GM12801 (cell line): ENCODE measurements around the gene CLIC2.

ENCODE experiments used
- CTCF ChIP-seq: IDR thresholded peaks from one replicate; pipeline ENCODE4 v1.5.1; 2011; ENCODE audit warnings: control low read depth; ENCODE audit not compliant: insufficient read length; ENCODE audit errors: extremely low read depth

The CLIC2 gene

DNA sequence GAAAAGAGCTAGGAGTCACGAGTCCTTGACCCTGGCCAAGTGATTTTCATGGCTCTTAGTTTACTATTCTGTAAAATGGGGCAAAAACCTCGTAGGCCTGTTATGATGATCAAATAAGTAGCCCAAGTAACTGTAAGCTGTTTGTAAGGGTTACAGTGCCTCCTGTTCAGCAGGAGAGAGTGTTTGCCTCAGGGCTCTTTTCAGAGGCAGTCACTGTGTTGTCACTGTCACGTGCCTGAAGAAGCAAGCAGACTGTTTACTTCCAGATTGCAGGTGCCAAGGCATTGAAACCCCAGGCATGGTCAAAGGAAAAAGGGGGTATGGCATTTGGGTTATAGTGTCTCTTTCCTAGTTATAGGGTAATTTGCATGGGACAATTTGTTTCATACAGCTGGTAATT is 74.7 kb downstream of the CLIC2 start:
- TF ChIP-seq CTCF, result no peak

GRCh38 chrX:155251391-155251790 is 83.0 kb downstream of the CLIC2 start:
- TF ChIP-seq CTCF, result no peak

DNA sequence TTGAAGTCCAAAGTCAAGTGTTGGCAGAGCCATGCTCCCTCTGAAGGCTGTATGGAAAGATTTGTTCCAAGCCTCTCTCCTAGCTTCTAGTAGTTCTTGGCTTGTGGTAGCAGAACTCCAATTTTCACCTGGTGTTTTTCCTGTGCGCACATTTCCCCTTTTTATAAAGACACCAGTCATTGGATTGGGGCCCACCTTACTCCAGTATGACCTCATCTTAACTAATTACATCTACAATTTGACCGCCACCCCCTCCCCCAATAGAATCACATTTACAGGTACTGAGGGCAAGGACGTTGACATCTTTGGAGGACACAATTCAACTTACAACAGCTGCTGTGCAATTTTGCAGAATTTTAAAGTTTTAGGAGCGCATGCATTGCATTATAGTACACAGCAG is 86.9 kb downstream of the CLIC2 start:
- no peak for TF ChIP-seq CTCF

DNA sequence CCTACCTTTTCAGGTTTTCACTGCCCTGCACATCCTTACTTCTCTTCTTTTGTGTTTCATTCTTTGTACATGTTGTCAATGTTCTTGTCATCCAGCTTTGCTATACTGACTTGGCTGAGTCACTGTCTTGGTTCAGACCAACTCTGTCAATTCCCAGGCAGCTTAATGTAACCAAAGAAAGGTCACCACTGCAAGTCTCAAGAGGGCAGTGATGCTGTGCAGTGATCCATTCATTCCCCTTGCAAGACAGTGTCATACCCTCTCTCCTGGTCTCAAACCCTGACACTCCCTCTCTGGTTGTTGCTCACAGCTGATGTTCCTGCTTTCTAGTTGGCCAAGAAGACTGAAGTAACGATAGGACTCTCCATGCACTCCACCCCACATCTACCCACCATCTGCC is 87.7 kb downstream of the CLIC2 start:
- no peak for TF ChIP-seq CTCF

DNA sequence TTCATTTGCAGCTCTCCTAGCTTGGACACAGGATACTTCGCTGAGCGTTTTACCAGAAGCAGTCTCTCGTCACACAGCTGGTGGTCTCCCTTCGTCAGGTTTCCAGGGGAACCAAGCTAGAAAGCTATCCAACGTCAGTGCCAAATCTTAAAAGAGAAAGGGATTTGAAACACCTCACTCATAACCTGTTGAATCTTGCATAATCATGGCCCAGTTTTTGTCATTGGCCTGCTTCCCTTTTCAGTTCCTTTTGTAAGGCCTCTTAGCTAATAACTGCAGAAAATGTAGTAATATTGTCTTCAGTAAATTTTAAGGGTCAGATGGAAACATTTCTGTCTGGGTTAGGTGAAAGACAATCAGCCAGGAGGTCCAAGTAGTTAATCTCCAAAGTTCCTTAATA is 92.1 kb downstream of the CLIC2 start:
- no peak for TF ChIP-seq CTCF

GRCh38 chrX:155237719-155238118 is 96.7 kb downstream of the CLIC2 start:
- no peak for TF ChIP-seq CTCF

DNA sequence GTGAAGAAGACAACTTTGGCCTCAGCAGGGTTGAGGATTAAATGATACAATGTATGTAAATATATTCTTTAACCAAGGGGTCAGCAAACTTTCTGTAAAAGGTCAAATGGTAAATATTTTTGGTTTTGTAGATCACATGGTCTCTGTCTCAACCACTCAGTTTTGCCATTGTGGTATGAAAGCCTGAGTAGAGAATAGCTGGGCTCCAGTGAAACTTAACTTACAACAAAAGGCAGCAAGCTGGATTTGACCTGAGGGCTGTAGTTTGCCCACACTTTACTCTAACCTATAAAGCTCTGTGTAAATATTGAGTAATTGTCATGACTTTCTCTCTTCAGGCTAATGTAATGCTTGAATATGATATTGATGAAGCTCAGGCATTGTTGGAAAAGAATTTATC is 98.5 kb downstream of the CLIC2 start:
- TF ChIP-seq CTCF, result no peak

- no peak for TF ChIP-seq CTCF
Observed at GRCh38 chrX:155231163-155231562, 103.3 kb downstream of the CLIC2 start.
